ENCODE measurements around the gene RFXAP. TPM values are rescaled to one million over a fixed set of nuclear protein-coding genes. Genes with fewer than 3 reads are reported as not detected.
A peak's percentile ranks its signal among the peaks of the same experiment; 100 is the strongest.
"Not testable (repeated sequence)": the region's sequence is repeated elsewhere in the genome, so short reads cannot be mapped to it uniquely, and the experiment has no call there.

Gene RFXAP, protein sequence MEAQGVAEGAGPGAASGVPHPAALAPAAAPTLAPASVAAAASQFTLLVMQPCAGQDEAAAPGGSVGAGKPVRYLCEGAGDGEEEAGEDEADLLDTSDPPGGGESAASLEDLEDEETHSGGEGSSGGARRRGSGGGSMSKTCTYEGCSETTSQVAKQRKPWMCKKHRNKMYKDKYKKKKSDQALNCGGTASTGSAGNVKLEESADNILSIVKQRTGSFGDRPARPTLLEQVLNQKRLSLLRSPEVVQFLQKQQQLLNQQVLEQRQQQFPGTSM
- 1.2 and 1.7 TPM in 2 replicates for total RNA-seq (2014; rRNA removed)
- polyA plus RNA-seq (2012), result 1.3 TPM

GRCh38 chr13:36818804-36819738 lies at the start of gene RFXAP:
TSS of gene RFXAP (plus strand) at chr13:36819222. CDS start at chr13:36819358, 136 bp downstream.
- peak; percentile 79 for DNase-seq (ENCODE audit: low read depth)

DNA sequence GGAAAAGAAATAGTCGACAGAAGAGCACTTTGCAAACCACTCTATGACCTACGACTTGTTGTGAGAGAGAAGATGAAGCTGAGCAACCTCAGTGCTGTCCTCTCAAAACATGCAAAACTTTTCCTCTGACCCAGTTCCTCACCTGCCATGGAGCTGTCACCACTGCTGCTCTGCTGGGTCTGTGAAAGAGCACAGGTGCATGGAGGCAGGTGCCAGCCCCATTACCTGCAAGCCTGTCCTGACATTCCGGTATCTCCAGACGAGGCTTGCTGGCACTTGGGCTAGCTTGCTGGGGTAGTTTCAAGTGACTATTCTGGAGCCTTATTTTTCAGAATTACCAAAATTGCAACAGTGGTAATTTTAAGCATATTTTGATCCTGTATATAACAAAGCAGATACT lies 49.5 kb upstream of the RFXAP start:
- DNase-seq (ENCODE audit: low read depth), result no peak

GRCh38 chr13:36770741-36771140 lies 48.3 kb upstream of the RFXAP start:
- DNase-seq (ENCODE audit: low read depth), result no peak

- no peak for DNase-seq (ENCODE audit: low read depth)
Observed at GRCh38 chr13:36772853-36773252, 46.2 kb upstream of the RFXAP start.

- no peak for DNase-seq (ENCODE audit: low read depth)
Observed at GRCh38 chr13:36774931-36775330, 44.1 kb upstream of the RFXAP start.

DNA sequence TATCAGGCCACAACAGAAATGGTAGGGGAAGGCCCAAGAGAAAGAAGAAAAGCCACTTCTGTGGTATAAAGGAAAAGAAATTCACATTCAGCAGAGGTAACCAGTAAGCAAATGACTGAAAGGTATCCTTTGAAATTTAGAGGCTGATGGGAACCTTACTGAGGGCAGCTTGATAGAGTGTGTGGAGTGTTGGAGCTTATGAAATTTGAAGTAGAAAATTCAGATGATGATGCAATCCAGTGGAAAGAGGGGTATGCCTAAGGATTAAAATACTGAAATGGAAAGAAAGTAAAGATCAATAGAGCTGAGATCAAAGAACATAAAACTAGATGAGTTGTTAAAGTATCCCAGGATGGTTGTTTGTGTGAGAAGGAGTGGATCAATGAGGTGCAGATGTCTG lies 42.8 kb upstream of the RFXAP start:
- DNase-seq (ENCODE audit: low read depth), result no peak

DNA sequence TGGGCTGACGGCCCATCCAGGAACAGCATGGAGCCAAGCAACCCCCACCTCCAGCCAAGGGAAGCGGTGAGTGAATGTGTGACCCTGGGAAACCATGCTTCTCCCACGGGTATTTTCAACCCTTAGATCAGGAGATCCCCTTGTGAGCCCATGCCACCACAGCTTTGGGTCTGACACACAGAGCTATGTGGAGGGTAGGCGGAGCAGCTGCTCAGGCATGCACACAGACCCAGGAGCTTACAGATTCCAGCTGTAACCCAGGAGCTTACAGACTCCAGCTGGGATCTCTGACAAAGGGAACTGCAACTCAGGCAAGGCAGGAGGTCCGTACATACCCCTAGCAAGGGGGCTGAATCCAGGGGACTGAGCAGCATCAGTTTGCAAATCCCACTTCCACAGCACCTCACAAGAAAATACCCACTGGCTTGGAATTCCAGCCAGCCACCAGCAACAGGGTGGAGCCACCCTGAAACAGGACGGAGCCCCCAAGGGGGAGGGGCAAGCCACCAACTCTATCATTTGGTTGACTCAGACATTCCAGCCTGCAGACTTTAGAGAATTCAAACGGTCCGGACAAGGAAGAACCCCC lies 40.8 kb upstream of the RFXAP start:
- DNase-seq (ENCODE audit: low read depth), result no peak

DNA sequence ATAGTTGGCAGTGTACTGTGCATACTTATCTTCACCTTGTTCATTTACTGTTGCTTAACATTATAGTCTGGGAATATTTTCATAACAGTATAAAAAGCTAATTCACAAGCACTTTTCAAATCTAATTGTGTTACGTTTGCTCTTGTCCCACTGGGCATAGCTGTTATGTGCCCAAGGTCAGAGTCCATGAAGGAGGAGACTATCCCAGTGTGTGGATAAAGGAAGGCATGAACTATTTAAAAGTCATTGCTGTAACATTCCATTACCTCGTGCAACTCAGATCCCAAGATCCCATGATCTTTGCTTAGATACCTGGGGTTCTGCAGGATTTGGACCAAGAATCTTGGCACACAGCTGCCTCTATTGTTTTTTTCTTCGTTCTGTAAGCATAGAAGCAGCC lies 35.1 kb upstream of the RFXAP start:
- DNase-seq (ENCODE audit: low read depth), result no peak

DNA sequence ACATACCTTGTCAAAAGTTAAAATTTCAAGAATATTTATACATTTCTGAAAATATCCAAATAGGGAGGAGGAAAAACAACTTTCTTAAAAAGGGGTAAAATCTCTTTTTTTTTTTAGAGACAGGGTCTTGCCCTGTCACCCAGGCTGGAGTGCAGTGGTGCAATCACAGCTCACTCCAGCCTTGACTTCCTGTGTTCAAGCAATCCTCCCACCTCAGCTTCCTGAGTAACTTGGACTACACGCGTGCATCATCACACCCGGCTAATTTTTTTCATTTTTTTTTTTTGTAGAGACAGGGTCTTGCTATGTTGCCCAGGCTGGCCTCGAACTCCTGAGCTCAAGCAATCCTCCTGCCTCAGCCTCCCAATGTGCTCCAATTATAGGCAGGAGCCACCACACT lies 32.8 kb upstream of the RFXAP start:
- DNase-seq (ENCODE audit: low read depth), result not testable (repeated sequence)

DNA sequence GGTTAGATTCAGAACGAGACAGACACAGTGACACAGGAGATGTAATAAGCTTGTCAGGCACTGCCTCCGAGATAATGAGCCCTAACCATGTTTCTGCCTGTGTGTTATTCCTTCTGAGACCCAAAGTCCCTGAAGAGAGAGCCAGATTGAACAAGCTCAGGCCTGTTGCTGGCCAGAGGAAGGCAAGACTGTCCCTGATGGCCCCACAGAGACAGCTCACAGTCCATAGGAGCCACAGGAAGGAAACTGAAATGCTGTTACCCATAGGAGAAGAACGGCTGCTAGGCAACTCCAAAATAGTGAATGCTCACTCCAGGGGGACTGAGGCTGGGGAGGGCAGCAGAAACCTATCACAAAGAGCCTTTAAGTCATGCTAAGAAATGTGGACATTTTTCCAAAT lies 31.8 kb upstream of the RFXAP start:
- DNase-seq (ENCODE audit: low read depth), result no peak

GRCh38 chr13:36788276-36788675 lies 30.7 kb upstream of the RFXAP start:
- DNase-seq (ENCODE audit: low read depth), result no peak

GRCh38 chr13:36789061-36789460 lies 30.0 kb upstream of the RFXAP start:
- no peak for DNase-seq (ENCODE audit: low read depth)

GRCh38 chr13:36789730-36790129 lies 29.3 kb upstream of the RFXAP start:
- DNase-seq (ENCODE audit: low read depth), result no peak

- no peak for DNase-seq (ENCODE audit: low read depth)
Observed at GRCh38 chr13:36794706-36795105, 24.3 kb upstream of the RFXAP start.

DNA sequence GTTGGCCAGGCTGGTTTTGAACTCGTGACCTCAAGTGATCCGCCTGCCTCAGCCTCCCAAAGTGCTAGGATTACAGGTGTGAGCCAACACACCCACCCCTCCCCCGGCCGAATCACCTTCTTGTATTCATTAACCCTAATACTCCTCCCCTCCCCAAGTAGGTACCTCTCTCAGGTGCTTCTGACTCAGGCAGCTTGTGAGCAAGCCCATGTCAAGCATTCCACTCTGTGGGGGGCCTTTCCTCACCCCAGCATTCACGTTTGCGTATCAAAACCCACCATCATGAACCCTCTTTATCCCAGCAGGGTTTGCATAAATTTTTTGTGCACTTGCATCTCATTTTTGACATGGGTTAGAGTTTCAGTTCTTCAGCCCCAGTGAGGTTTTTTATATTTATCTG lies 23.6 kb upstream of the RFXAP start:
- no peak for DNase-seq (ENCODE audit: low read depth)

DNA sequence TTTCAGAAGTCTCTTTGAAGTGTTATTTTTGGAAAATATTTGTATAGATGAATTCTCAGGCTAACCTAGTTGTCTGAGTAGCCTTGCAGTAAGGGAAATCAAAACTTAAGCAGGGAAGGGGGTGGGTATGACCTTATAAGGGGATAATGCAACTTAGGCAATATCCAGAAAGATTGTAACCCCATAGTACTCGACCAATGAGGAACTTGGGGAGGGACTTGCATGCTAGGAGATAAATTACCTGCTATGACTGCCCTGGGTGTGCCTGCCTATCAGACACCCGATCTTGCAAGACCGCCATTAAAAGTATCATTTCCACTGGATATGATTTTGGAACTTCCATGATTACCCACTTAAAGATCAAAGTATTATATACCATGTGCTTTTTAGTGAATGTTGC lies 23.0 kb upstream of the RFXAP start:
- no peak for DNase-seq (ENCODE audit: low read depth)

DNA sequence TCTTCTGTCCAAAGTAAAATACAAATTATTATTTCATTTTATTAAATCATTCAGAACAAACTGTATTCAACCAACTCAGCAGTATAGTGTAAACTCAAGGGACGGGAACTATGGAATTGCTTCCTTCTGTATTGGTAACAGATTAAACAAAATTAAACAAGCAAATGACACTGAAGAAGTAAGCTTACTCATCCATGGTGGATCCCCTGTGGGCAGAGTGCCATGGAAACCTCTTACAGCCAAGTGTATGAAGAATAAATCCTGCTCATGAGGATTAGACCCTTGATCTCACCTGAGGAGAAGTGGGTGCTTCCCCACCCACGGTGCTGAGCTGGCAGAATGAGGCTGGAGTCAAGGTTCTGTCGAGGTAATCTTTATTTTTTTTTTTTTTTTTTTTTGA lies 18.0 kb upstream of the RFXAP start:
- DNase-seq (ENCODE audit: low read depth), result no peak

GRCh38 chr13:36804588-36804987 lies 14.4 kb upstream of the RFXAP start:
- no peak for DNase-seq (ENCODE audit: low read depth)

- no peak for DNase-seq (ENCODE audit: low read depth)
Observed at GRCh38 chr13:36806102-36806501, 12.9 kb upstream of the RFXAP start.

DNA sequence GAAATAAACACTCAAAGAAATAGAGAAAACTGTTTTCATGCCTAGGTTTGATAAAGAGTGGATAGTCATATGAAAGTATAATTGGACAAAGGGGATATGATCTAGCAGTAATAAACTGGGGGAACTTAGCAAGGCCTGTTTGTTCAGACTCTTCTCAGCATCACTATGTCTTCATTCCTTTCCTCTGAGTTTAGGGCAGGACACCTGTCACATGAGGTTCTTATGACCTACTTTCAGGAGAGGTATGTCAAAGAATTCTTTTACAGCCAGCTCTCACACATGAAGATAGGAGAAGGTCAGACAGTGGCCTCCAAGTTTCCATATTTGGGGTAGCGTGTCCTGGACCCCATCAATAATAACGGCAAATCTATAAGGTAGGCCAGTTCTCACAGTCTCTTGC lies 11.4 kb upstream of the RFXAP start:
- peak; percentile 38 for DNase-seq (ENCODE audit: low read depth)

GRCh38 chr13:36813225-36813624 lies 5.8 kb upstream of the RFXAP start:
- no peak for DNase-seq (ENCODE audit: low read depth)

- DNase-seq (ENCODE audit: low read depth), result no peak
Observed at GRCh38 chr13:36814465-36814864, 4.6 kb upstream of the RFXAP start.

All from LHCN-M2 (cell line).